GM19193 (cell line): ENCODE data around the gene PUM2.

ENCODE experiments used
- POLR2A ChIP-seq: IDR thresholded peaks from 4 replicates; pipeline ENCODE4 v1.6.1; 2011; ENCODE audit not compliant: insufficient read depth, insufficient read length; ENCODE audit errors: extremely low read depth

Gene PUM2

DNA sequence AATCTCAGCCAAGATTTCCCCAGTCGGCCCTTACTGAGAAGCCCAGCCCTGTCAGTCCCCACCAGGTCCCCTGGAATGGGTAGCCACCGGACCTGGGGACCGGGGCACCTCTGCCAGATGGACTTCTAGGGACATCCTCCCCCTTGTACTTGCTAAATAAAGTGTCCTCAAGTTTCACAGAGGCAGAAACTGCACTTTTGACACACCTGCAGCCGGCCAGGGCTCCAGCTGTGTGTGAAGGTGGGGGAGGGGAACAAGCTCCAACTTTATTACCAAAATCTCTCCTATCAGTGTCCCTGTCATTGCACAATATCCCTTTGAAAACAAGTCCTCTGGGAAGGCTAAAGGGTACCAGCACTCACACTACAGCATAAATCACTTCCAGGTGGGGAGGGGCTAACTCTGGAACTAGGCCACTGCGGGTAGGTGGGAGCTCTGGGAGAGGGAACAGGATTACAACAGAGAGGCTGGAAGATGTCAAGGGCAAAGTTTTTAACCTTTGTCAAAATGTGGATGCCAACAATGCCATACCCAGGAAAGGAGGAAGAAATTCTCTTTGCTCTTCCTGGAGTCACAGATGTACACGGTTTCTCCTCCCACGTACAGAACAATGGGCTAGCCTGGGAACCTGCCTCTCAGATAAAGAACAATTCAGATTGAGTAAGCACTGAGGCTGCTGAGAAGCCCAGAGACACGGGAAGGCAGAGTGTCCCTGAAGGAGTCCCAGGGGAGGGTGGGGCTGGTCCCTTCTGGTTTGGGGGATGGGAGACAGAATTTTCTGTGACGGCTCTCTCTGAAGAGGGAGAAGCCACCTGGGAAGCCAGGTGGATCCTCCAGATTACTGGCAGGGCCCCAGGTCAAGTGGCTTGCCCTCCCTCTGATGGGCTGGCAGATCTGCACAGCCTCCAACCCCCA, 136.7 kb downstream of the PUM2 start:
- TF ChIP-seq POLR2A = no peak

DNA sequence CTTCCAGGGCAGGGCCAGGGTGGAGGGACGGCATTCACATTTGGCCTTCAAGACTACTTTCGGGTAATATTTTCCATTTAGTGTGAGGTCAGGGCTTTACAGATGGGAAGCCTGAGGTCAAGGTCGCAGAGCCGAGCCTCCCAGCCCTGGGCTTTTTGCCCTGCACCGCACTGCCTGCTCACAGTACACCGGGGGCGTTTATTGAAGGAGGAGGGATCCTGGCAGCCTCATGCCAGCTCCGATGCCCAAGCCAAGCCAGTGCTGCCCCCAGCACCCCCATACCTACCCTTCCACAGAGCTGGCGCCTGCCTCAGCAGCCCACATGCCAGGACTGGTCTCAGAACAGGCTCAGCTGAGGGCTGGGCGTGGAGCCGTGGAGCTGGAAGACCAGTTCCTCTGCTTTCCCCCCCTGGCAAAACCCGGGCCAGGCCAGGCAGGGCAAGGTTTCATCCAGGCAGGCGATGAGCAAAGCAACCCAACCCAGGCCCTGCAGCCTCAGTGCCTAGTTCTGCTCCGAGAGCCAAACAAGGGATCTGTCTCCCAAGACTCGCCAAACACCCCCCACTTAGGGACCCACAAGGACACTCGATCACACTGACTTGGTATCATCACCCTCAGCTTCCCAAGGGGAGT, 137.7 kb downstream of the PUM2 start:
- no peak for TF ChIP-seq POLR2A

DNA sequence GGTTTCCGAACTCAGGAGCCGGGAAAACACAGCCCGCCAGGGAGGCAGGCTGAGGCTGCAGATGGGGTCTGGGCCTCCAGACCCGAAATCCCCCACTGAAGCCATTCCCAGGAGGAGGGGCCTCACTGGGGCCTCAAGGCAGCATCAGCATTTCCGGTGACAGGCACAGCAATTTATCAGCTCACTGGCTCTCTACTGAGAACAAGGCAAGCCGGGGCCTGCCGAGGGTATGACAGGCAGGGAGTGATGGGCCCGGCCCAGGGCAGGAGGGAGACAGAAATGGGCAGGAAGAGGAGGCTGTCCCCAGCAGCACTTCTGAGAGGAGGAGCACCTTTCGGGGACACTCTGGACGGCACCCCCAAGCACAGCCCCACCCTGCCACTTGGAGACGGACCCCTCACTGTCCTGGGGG, 138.2 kb downstream of the PUM2 start:
- TF ChIP-seq POLR2A = no peak

DNA sequence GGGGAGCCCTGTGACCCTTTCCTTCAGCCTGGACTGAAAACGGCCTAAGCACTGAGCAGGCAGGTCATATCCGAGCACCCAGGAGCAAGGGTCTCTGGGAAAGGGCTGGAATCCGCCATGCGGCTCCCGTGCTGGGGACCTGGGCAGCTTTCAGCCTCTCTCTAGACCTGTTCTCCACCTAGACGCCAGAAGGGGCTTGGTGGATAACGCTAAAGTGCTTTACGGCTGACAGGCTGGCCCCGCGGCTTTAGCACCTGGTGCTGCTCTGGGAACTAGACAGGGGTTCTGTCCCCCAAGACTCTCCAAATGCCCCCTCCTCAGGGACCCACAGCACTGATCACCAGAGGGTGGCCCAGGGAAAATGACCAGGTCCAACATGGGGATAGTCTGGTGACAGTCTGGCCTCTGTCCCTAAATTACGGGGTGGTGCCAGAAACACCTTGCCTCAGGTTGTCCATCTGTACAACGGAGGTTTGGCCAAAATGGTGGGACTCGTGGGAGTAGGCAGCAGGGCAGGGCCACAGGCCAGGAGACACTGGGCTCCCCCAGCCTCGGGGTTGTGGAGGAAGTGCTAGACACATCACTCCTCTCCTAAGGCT, 138.7 kb downstream of the PUM2 start:
- no peak for TF ChIP-seq POLR2A

DNA sequence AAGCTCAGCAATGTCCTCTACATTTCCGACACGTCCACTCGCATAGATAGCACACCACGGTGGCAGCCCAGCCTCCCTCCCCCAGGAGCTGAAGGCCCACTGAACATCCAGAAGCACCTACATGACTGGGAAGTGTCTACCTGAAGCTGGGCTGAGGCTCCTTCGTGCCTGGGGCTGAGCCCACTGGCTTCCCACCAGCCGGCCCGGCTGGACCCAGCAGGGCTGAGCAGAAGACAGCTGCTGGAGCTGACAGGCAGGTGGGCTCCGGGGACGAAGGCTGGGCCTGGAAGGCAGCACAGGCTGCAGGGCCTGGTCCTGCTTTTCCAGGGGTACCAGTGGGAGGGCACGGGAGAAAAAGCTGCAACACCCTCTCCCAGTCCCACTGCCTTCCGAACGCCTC, 139.2 kb downstream of the PUM2 start:
- TF ChIP-seq POLR2A = no peak

DNA sequence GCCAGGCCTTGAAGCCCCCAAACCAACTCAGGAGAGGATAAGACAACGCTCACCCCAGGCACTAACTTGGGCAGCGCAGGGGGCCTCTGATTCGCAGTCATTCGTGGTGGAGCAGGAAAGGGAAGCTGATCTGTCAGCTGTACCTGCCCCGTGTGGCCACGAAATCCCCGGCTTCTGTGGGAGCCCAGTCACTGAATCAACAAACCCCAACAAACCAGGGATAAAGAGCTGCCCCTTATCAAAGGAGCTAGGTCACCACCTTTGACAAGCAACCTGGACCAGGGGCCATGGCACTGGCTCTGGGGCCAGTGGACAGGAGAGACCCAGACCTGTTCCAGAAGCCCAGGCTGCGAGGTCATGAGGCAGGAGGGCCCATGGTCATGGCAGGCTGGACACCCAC, 140.2 kb downstream of the PUM2 start:
- no peak for TF ChIP-seq POLR2A

DNA sequence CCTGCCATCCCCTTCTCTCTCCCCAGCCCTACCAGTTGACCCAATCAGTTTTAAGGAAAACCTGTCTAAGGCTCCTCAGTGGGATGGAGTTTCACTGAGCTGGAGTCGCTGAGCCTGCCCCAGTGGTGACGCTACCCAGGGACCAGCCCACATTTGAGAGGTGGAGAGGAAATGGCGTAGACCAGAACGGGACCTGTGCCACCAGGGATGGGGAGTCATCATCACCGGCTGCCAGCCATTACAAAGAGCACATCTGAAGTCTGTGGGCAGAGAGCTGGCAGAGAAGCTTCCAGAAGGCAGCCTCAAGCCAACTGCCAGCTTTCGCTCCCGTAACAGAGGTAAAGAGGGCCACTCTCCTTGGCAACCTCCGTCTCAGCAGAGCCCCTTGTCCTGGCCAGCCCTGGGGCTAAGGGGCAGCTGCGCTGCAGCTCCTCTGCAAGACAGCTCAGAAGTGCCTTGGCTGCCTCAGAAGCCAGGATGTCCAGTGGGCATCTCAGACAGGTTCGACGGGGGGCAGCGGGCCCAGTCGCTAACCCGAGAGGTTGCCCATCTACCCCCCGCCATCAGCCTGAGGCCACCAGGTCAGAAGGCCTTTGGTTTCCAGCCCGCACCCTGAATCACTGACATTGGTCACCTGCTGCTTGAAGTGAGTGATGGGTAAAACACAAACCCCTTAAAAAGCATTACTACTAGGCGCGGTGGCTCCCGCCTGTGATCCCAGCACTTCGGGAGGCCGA, 141.1 kb downstream of the PUM2 start:
- no peak for TF ChIP-seq POLR2A

DNA sequence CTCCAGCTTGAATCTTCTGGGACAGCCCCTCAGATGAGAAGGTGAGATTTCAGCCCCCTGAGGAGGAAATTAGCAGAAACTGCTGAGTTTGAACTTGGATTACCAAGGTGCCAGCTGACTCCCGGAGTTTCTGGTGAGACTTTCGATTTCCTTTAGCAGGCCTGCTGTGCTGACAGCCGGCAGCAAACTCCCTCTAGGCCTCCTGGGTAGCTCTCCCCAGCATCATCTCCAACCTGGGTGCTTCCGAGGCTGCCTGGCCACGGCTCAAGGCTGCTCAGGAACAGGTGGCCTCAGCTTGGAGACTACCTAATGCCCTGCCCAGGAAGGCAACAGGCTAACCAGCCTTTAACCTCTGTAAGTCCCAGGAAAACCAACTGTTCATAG, 142.2 kb downstream of the PUM2 start:
- no peak for TF ChIP-seq POLR2A

DNA sequence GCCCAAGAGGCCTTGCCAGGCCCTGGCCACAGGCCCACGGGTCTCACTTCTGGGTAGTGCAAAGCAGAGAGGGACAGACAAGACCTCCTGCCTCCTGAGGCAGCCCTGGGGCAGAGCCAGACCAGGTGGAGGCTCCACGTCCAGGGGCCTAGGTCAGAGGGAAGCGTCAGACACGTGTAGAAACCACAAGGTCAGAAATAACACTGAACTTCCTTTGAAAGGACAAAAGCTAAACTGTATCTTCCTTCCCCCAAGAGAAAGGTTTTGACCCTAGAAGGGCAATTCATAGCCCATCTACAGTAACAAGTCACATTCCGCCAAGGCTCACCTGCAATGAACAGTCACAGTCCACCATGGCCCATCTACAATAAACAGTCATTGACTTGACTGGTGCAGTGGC, 143.6 kb downstream of the PUM2 start:
- no peak for TF ChIP-seq POLR2A

DNA sequence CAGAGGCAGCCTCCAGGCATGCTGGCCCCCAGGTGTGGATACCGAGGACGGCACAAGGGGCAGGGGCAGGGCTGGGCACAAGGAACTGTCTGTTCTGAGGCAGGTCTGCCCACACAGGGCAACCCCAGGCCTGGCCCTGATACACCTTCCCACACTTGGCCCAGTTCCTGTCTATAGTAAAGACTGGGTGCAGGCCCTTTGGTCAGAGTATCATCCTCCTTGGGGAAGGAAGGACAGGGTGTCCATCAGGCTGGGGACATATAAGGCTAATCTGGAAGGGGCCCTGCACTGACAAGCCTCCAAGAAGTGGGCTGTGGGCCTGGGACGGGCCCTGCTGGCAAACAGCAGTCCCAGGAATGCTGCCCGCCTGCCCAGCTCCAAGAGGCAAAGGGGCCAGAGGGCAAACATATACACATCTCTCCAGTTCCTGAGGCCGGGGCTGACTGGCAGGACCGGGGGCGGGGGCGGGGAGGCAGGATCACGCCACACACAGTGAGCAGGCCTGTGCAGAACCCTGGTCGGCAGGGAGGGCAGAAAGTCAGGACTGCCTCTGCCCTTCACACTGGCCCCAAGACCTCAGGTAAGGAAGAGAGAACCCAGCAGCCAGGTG, 144.6 kb downstream of the PUM2 start:
- TF ChIP-seq POLR2A = no peak

DNA sequence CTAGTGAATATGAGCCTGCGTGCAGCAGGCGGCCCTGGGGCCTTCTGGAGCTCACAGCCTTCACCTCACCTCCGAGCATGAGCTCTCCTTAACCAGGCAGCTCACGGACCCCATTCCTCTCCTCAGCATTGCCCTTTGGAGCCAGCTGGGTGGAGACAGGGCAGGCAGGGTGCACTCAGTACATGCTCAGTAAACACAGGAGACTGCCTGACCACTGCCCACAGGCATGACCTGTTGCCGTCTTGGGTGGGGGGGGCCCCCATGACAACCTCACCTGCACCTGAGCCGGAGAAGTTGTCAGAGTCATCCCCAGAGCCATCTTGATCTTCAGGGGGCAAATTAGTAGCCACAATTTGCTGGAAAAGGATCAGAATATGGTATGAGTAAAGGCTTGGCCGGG, 145.6 kb downstream of the PUM2 start:
- no peak for TF ChIP-seq POLR2A

DNA sequence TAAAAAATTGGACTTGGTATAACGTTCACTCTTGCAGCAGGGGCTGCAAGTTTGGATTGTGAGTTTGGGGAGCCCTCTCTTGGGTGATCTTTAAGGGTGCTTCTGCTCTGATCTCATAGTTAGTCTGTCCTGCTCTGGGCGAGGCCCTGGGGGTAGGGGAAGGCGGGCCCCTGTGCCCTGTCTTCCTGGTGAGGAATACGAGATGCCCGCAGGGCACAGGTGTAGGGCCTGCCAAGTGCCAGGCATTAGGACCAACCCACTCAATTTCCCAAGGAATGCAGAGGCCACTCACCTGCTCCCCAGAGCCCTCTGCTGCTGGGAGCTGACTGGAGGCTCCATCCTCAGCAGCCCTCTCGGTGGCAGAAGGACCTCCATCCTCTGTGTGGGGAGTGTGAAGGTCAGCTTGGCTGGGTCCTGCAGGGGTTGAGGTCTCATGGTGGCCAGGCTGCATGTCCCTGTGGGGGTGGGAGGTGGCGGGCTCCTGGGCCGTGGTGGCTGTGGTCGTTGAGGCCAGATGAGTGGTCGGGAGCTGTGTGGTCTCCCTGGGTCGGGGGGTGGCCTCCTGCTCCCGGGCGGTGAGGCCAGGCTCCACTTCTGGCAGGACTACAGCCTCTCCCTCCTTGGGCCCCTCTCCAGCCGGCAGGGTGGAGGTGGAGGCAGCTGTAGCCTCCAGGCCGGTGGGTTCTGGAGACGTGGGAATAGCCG, 147.0 kb downstream of the PUM2 start:
- no peak for TF ChIP-seq POLR2A

DNA sequence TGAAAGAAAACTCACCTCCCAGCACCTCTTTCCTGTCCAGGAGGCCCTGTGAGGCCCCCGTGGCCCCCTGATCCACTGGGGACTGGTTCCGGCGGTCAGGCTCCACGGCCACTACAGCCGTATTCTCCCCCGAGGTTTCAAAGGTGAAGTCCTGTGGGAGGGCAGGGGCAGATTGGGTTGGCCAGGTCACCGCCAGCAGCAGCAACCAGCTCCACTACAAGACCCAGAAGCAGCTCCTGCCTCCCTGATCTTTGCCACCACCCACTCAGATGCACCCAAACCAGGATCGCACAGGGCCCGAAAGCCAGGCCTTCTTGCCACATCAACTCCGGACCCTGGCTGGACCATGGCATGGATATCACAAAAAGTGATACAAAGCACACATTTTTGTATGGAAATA, 147.6 kb downstream of the PUM2 start:
- no peak for TF ChIP-seq POLR2A

DNA sequence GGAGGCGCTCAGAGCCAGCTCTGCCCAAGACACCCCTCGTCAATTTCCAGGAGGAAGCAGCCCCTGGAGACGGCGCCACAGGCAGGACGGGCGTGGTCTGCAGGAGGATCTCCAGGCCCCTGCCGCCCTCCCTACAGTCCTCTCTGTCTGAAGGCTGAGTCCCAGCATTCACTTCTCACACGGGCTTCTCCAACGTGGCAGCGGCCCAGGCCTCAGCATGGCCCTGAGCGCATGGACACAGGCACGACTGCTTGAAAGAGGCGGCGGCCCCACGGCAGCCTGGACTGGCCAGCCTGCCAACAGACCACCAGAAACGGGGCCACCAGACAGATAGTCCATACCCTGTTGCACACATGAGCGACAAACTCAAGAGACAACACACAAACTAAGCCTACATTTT, 149.0 kb downstream of the PUM2 start:
- no peak for TF ChIP-seq POLR2A
